WTC11 (cell line): ENCODE measurements around the gene LAMTOR4. TPM values are rescaled to one million over a fixed set of nuclear protein-coding genes. Genes with fewer than 3 reads are reported as not detected.

Source experiments
- ATAC-seq: fragments of 200-7000 bp; cut with Tn5 transposase; 2 replicates; pipeline ENCODE4 v1.10.0; 2021; ENCODE audit warnings: mild to moderate bottlenecking, moderate library complexity
- CTCF ChIA-PET: fragments of 300-600 bp; sonication (Branson Sonifier 250); formaldehyde crosslinking; loops from one replicate; lab custom pipeline; 2021; ENCODE audit warnings: antibody characterized with exemption; lab: Charles Lee
- POLR2A ChIA-PET: fragments of 350-600 bp; sonication (Branson Sonifier 250); formaldehyde crosslinking; loops from one replicate; lab custom pipeline; 2021; ENCODE audit warnings: antibody characterized with exemption; lab: Charles Lee
- DNase-seq: peaks from one replicate; pipeline ENCODE4 v3.0.0; 2021; ENCODE audit warnings: low spot score
- H3K27ac Mint-ChIP-seq: 2 replicates; pipeline ENCODE4 v1.8.0; 2021; ENCODE audit warnings: mixed read lengths
- H3K27me3 Mint-ChIP-seq: 2 replicates; pipeline ENCODE4 v1.8.0; 2021; ENCODE audit warnings: low read depth, mild to moderate bottlenecking, moderate library complexity, mixed read lengths
- H3K36me3 Mint-ChIP-seq: 2 replicates; pipeline ENCODE4 v1.8.0; 2021; ENCODE audit warnings: mixed read lengths
- H3K4me1 Mint-ChIP-seq: 2 replicates; pipeline ENCODE4 v1.8.0; 2022; ENCODE audit warnings: mixed read lengths
- H3K4me3 Mint-ChIP-seq: 2 replicates; pipeline ENCODE4 v1.8.0; 2021; ENCODE audit warnings: mild to moderate bottlenecking, moderate library complexity, mixed read lengths
- H3K9me3 Mint-ChIP-seq: 2 replicates; pipeline ENCODE4 v1.8.0; 2021; ENCODE audit warnings: mixed read lengths
- CBFB ChIP-seq: sonication (generic); formaldehyde crosslinking; IDR thresholded peaks from 2 replicates; pipeline ENCODE4 v1.8.1; 2022; ENCODE audit warnings: mild to moderate bottlenecking, low read depth, missing genetic modification reagents
- ESRRA ChIP-seq: sonication (generic); formaldehyde crosslinking; IDR thresholded peaks from 2 replicates; pipeline ENCODE4 v1.8.1; 2022; ENCODE audit warnings: mild to moderate bottlenecking, missing genetic modification reagents, borderline replicate concordance
- IRF2 ChIP-seq: sonication (generic); formaldehyde crosslinking; IDR thresholded peaks from 2 replicates; pipeline ENCODE4 v1.8.0; 2022; ENCODE audit warnings: low read depth, missing genetic modification reagents, borderline replicate concordance
- NFATC4 ChIP-seq: fragments of 250-450 bp; sonication (Bioruptor Pico); IDR thresholded peaks from 2 replicates; pipeline ENCODE4 v1.9.0; 2021; ENCODE audit warnings: mild to moderate bottlenecking
- NFE2L1 ChIP-seq: sonication (generic); formaldehyde crosslinking; IDR thresholded peaks from 2 replicates; pipeline ENCODE4 v1.8.1; 2023; ENCODE audit warnings: missing genetic modification reagents
- NR2C2 ChIP-seq: sonication (generic); formaldehyde crosslinking; IDR thresholded peaks from 2 replicates; pipeline ENCODE4 v1.8.0; 2022; ENCODE audit warnings: mild to moderate bottlenecking, missing genetic modification reagents
- TCF7 ChIP-seq: sonication (generic); formaldehyde crosslinking; IDR thresholded peaks from 2 replicates; pipeline ENCODE4 v1.8.0; 2022; ENCODE audit warnings: mild to moderate bottlenecking, low read depth, missing genetic modification reagents, moderate library complexity
- ZNF121 ChIP-seq: sonication (generic); formaldehyde crosslinking; IDR thresholded peaks from 2 replicates; pipeline ENCODE4 v1.8.0; 2023; ENCODE audit warnings: missing genetic modification reagents
- ZNF219 ChIP-seq: sonication (generic); formaldehyde crosslinking; IDR thresholded peaks from 2 replicates; pipeline ENCODE4 v1.8.0; 2023; ENCODE audit warnings: missing genetic modification reagents, mild to moderate bottlenecking, borderline replicate concordance
- ZNF416 ChIP-seq: fragments of 250-450 bp; sonication (Bioruptor Pico); IDR thresholded peaks from 2 replicates; pipeline ENCODE4 v1.9.0; 2021; ENCODE audit warnings: mild to moderate bottlenecking, inconsistent platforms
- ZNF671 ChIP-seq: fragments of 250-450 bp; sonication (Bioruptor Pico); IDR thresholded peaks from 2 replicates; pipeline ENCODE4 v1.8.0; 2021; ENCODE audit warnings: mild to moderate bottlenecking
- total RNA-seq: library from RNA; stranded (reverse); gene quantifications from 3 replicates; pipeline ENCODE4 v1.2.3, GENCODE V29; 2021
- TF ChIP-seq, protein P1 (sequence below): sonication (generic); formaldehyde crosslinking; IDR thresholded peaks from 2 replicates; pipeline ENCODE4 v1.8.1; 2022; ENCODE audit warnings: missing genetic modification reagents, borderline replicate concordance
- TF ChIP-seq, protein P2 (sequence below): sonication (generic); formaldehyde crosslinking; IDR thresholded peaks from 2 replicates; pipeline ENCODE4 v1.8.0; 2022; ENCODE audit warnings: mild to moderate bottlenecking, missing genetic modification reagents
- TF ChIP-seq, protein P3 (sequence below): fragments of 250-450 bp; sonication (Bioruptor Pico); IDR thresholded peaks from 2 replicates; pipeline ENCODE4 v1.9.0; 2021; ENCODE audit warnings: mild to moderate bottlenecking, borderline replicate concordance
- TF ChIP-seq, protein P4 (sequence below): sonication (generic); formaldehyde crosslinking; IDR thresholded peaks from 2 replicates; pipeline ENCODE4 v1.8.0; 2023; ENCODE audit warnings: mild to moderate bottlenecking, missing genetic modification reagents
- TF ChIP-seq, protein P5 (sequence below): sonication (generic); formaldehyde crosslinking; IDR thresholded peaks from 2 replicates; pipeline ENCODE4 v1.8.1; 2023; ENCODE audit warnings: mild to moderate bottlenecking, missing genetic modification reagents, moderate library complexity
- TF ChIP-seq, protein P6 (sequence below): fragments of 250-450 bp; sonication (Bioruptor Pico); conservative IDR thresholded peaks from 2 replicates; pipeline ENCODE4 v1.9.0; 2021; ENCODE audit warnings: mild to moderate bottlenecking
- TF ChIP-seq, protein P7 (sequence below): sonication (generic); formaldehyde crosslinking; IDR thresholded peaks from 2 replicates; pipeline ENCODE4 v1.8.0; 2022; ENCODE audit warnings: missing genetic modification reagents

The LAMTOR4 gene
- total RNA-seq, 1 experiment from 2014 or later, result 199 TPM

DNA sequence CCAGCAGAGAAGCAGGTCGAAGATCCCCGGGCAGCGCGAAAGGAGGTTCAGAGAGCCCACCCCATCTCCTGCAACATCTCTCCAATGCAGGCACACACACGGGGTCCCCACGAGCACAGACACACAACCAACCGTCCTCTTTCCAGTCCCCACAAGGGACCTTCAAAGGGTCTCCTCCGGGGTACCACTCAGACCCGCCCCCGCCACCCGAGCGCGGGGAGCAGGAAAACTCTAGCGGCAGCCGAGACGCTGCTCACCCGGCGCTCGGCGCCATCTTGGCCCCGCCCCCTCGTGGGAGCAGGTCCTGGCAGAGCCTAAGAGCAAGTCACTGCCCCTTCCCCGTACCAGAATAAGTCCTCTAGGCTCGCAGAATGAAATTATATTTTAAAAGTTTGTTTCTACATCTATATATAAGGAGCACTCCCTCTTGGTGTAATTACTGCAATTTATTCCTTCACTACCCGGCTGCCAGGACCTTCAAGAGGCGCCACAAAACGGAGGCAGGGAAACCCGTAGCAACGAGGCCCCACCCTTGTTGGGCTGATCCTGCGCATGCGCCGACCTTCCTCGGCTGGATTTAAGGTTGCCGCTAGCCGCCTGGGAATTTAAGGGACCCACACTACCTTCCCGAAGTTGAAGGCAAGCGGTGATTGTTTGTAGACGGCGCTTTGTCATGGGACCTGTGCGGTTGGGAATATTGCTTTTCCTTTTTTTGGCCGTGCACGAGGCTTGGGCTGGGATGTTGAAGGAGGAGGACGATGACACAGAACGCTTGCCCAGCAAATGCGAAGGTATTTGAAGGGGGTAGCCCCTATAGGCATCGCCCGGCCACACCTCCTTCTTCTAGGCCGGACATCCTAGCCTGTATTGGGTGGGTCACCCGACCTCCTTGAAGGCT lies 29.4 kb upstream of the LAMTOR4 start, which contains the start of the genes CNPY4 and TAF6:
CNPY4 (plus strand) TSS at position 563 of the 898 bp plus-strand sequence; CDS start at position 674, 111 bp downstream.
TAF6 (minus strand) TSS at position 287 of the 898 bp plus-strand sequence. CDS start 5,149 bp downstream, outside the sequence.
- POLR2A ChIA-PET, result interaction anchor here (1.8 kb wide), 1 partner anchor 18 kb away, joined by 9 read pairs; the partner anchor contains the start of genes AP4M1 and MCM7
- CTCF ChIA-PET, result interaction anchor here (1.6 kb wide), 1 partner anchor 11 kb away, joined by 8 read pairs; no protein-coding TSS in a partner anchor
- TF ChIP-seq, protein P1, sequence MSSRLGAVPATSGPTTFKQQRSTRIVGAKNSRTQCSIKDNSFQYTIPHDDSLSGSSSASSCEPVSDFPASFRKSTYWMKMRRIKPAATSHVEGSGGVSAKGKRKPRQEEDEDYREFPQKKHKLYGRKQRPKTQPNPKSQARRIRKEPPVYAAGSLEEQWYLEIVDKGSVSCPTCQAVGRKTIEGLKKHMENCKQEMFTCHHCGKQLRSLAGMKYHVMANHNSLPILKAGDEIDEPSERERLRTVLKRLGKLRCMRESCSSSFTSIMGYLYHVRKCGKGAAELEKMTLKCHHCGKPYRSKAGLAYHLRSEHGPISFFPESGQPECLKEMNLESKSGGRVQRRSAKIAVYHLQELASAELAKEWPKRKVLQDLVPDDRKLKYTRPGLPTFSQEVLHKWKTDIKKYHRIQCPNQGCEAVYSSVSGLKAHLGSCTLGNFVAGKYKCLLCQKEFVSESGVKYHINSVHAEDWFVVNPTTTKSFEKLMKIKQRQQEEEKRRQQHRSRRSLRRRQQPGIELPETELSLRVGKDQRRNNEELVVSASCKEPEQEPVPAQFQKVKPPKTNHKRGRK (CRISPR knock-in tag), result no peak
- TF ChIP-seq, protein P2, sequence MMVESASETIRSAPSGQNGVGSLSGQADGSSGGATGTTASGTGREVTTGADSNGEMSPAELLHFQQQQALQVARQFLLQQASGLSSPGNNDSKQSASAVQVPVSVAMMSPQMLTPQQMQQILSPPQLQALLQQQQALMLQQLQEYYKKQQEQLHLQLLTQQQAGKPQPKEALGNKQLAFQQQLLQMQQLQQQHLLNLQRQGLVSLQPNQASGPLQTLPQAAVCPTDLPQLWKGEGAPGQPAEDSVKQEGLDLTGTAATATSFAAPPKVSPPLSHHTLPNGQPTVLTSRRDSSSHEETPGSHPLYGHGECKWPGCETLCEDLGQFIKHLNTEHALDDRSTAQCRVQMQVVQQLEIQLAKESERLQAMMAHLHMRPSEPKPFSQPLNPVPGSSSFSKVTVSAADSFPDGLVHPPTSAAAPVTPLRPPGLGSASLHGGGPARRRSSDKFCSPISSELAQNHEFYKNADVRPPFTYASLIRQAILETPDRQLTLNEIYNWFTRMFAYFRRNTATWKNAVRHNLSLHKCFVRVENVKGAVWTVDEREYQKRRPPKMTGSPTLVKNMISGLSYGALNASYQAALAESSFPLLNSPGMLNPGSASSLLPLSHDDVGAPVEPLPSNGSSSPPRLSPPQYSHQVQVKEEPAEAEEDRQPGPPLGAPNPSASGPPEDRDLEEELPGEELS, result no peak
- TF ChIP-seq NFE2L1 (CRISPR knock-in tag) (peak; percentile 54; the same call in 1 of the 2 replicates), NR2C2 (no peak), ZNF671 (CRISPR knock-in tag) (no peak), ZNF219 (CRISPR knock-in tag) (no peak), IRF2 (no peak), ZNF416 (CRISPR knock-in tag) (0 out of 2 replicates have a peak, but pooled peaks have one; percentile 43), NFATC4 (CRISPR knock-in tag) (no peak), TCF7 (CRISPR knock-in tag) (no peak; the same call in 1 of the 2 replicates), CBFB (no peak), ESRRA (CRISPR knock-in tag) (peak; percentile 48; the same call in 1 of the 2 replicates), ZNF121 (CRISPR knock-in tag) (no peak)
- TF ChIP-seq, protein P3, sequence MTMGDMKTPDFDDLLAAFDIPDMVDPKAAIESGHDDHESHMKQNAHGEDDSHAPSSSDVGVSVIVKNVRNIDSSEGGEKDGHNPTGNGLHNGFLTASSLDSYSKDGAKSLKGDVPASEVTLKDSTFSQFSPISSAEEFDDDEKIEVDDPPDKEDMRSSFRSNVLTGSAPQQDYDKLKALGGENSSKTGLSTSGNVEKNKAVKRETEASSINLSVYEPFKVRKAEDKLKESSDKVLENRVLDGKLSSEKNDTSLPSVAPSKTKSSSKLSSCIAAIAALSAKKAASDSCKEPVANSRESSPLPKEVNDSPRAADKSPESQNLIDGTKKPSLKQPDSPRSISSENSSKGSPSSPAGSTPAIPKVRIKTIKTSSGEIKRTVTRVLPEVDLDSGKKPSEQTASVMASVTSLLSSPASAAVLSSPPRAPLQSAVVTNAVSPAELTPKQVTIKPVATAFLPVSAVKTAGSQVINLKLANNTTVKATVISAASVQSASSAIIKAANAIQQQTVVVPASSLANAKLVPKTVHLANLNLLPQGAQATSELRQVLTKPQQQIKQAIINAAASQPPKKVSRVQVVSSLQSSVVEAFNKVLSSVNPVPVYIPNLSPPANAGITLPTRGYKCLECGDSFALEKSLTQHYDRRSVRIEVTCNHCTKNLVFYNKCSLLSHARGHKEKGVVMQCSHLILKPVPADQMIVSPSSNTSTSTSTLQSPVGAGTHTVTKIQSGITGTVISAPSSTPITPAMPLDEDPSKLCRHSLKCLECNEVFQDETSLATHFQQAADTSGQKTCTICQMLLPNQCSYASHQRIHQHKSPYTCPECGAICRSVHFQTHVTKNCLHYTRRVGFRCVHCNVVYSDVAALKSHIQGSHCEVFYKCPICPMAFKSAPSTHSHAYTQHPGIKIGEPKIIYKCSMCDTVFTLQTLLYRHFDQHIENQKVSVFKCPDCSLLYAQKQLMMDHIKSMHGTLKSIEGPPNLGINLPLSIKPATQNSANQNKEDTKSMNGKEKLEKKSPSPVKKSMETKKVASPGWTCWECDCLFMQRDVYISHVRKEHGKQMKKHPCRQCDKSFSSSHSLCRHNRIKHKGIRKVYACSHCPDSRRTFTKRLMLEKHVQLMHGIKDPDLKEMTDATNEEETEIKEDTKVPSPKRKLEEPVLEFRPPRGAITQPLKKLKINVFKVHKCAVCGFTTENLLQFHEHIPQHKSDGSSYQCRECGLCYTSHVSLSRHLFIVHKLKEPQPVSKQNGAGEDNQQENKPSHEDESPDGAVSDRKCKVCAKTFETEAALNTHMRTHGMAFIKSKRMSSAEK (CRISPR knock-in tag), result no peak
- TF ChIP-seq, protein P4, sequence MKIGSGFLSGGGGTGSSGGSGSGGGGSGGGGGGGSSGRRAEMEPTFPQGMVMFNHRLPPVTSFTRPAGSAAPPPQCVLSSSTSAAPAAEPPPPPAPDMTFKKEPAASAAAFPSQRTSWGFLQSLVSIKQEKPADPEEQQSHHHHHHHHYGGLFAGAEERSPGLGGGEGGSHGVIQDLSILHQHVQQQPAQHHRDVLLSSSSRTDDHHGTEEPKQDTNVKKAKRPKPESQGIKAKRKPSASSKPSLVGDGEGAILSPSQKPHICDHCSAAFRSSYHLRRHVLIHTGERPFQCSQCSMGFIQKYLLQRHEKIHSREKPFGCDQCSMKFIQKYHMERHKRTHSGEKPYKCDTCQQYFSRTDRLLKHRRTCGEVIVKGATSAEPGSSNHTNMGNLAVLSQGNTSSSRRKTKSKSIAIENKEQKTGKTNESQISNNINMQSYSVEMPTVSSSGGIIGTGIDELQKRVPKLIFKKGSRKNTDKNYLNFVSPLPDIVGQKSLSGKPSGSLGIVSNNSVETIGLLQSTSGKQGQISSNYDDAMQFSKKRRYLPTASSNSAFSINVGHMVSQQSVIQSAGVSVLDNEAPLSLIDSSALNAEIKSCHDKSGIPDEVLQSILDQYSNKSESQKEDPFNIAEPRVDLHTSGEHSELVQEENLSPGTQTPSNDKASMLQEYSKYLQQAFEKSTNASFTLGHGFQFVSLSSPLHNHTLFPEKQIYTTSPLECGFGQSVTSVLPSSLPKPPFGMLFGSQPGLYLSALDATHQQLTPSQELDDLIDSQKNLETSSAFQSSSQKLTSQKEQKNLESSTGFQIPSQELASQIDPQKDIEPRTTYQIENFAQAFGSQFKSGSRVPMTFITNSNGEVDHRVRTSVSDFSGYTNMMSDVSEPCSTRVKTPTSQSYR (CRISPR knock-in tag), result no peak
- TF ChIP-seq, protein P5, sequence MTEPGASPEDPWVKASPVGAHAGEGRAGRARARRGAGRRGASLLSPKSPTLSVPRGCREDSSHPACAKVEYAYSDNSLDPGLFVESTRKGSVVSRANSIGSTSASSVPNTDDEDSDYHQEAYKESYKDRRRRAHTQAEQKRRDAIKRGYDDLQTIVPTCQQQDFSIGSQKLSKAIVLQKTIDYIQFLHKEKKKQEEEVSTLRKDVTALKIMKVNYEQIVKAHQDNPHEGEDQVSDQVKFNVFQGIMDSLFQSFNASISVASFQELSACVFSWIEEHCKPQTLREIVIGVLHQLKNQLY (CRISPR knock-in tag), result no peak
- TF ChIP-seq, protein P6, sequence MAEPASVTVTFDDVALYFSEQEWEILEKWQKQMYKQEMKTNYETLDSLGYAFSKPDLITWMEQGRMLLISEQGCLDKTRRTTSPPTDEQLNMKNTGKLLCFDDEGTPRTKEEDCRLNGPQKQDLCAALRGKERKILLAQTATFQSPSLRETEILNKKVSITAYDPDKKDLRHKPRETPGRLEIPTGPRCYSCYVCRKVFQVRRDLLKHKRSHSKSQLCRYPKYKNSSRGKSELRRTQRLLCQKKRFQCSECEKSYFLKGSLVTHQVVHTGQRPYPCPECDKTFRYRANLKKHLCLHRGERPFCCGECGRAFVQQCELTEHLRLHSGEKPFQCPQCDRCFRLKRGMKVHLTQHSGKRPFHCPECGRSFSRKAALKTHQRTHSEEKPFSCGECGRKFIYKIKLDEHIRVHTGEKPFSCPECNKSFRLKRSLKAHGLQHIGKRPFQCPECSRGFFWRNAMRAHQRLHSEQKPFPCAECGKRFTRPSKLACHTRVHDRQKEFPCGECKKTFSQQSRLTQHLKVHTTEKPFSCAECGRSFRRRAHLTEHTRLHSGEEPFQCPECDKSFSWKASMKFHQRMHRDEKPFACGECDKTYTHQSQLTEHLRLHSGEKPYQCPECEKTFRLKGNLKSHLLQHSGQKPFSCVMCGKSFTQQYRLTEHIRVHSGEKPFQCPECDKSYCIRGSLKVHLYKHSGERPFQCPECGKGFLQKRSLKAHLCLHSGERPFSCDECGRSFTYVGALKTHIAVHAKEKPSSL (CRISPR knock-in tag), result no peak
- TF ChIP-seq, protein P7, sequence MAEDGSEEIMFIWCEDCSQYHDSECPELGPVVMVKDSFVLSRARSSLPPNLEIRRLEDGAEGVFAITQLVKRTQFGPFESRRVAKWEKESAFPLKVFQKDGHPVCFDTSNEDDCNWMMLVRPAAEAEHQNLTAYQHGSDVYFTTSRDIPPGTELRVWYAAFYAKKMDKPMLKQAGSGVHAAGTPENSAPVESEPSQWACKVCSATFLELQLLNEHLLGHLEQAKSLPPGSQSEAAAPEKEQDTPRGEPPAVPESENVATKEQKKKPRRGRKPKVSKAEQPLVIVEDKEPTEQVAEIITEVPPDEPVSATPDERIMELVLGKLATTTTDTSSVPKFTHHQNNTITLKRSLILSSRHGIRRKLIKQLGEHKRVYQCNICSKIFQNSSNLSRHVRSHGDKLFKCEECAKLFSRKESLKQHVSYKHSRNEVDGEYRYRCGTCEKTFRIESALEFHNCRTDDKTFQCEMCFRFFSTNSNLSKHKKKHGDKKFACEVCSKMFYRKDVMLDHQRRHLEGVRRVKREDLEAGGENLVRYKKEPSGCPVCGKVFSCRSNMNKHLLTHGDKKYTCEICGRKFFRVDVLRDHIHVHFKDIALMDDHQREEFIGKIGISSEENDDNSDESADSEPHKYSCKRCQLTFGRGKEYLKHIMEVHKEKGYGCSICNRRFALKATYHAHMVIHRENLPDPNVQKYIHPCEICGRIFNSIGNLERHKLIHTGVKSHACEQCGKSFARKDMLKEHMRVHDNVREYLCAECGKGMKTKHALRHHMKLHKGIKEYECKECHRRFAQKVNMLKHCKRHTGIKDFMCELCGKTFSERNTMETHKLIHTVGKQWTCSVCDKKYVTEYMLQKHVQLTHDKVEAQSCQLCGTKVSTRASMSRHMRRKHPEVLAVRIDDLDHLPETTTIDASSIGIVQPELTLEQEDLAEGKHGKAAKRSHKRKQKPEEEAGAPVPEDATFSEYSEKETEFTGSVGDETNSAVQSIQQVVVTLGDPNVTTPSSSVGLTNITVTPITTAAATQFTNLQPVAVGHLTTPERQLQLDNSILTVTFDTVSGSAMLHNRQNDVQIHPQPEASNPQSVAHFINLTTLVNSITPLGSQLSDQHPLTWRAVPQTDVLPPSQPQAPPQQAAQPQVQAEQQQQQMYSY (CRISPR knock-in tag), result 0 out of 2 replicates have a peak, but pooled peaks have one; percentile 9

More for the DNA sequence above, 29.4 kb upstream of the LAMTOR4 start, which contains the start of the genes CNPY4 and TAF6:
- DNase-seq, result peak; percentile 97
- Mint-ChIP-seq H3K4me1 (peaks cover 15% of the 10 kb centered on the region), H3K27ac (peak within 1 kb of the TSS; percentile 96), H3K36me3 (peaks cover 2% of the 10 kb centered on the region; the same call in 1 of the 2 replicates), H3K4me3 (peak within 1 kb of the TSS; percentile 98), H3K27me3 (no peaks in the 10 kb centered on the region), H3K9me3 (no peaks in the 10 kb centered on the region)
- peak; percentile 78 for ATAC-seq
